HG03108 (cell line): ENCODE measurements around the gene PRKCB.
A peak's percentile ranks its signal among the peaks of the same experiment; 100 is the strongest.
"Not testable (repeated sequence)": the region's sequence is repeated elsewhere in the genome, so short reads cannot be mapped to it uniquely, and the experiment has no call there.

Experiments used
- ATAC-seq: cut with Tn5 transposase; IDR thresholded peaks from one replicate; pipeline ENCODE4 v1.9.1; 2021; ENCODE audit warnings: moderate library complexity; ENCODE audit not compliant: unreplicated experiment

The PRKCB gene

GRCh38 chr16:23998771-23999170 is 163.0 kb downstream of the PRKCB start:
- ATAC-seq, result no peak

GRCh38 chr16:23999663-24000062 is 163.9 kb downstream of the PRKCB start:
- ATAC-seq, result peak; percentile 58

- no peak for ATAC-seq
Measured at GRCh38 chr16:24001710-24002109, 165.9 kb downstream of the PRKCB start.

GRCh38 chr16:24002619-24003018 is 166.8 kb downstream of the PRKCB start:
- ATAC-seq, result no peak

- no peak for ATAC-seq
Measured at GRCh38 chr16:24005577-24005976, 169.8 kb downstream of the PRKCB start.

- no peak for ATAC-seq
Measured at GRCh38 chr16:24007391-24007790, 171.6 kb downstream of the PRKCB start.

GRCh38 chr16:24007934-24008333 is 172.2 kb downstream of the PRKCB start:
- ATAC-seq, result no peak

GRCh38 chr16:24009098-24009497 is 173.3 kb downstream of the PRKCB start:
- no peak for ATAC-seq

GRCh38 chr16:24009955-24010354 is 174.2 kb downstream of the PRKCB start:
- no peak for ATAC-seq

- no peak for ATAC-seq
Measured at GRCh38 chr16:24010440-24011089, 174.8 kb downstream of the PRKCB start.

GRCh38 chr16:24011237-24011636 is 175.5 kb downstream of the PRKCB start:
- no peak for ATAC-seq

- ATAC-seq, result no peak
Measured at GRCh38 chr16:24013054-24013636, 177.4 kb downstream of the PRKCB start.

GRCh38 chr16:24013864-24014645 is 178.3 kb downstream of the PRKCB start:
- ATAC-seq, result peak; percentile 90

GRCh38 chr16:24014955-24015354 is 179.2 kb downstream of the PRKCB start:
- not testable (repeated sequence) for ATAC-seq

- no peak for ATAC-seq
Measured at GRCh38 chr16:24015923-24016322, 180.1 kb downstream of the PRKCB start.

- ATAC-seq, result no peak
Measured at GRCh38 chr16:24018485-24018884, 182.7 kb downstream of the PRKCB start.

GRCh38 chr16:24022797-24023196 is 187.0 kb downstream of the PRKCB start:
- ATAC-seq, result no peak

- no peak for ATAC-seq
Measured at GRCh38 chr16:24023621-24024020, 187.8 kb downstream of the PRKCB start.

- ATAC-seq, result no peak
Measured at GRCh38 chr16:24024971-24025370, 189.2 kb downstream of the PRKCB start.

GRCh38 chr16:24027466-24027865 is 191.7 kb downstream of the PRKCB start:
- no peak for ATAC-seq

- not testable (repeated sequence) for ATAC-seq
Measured at GRCh38 chr16:24029841-24030240, 194.1 kb downstream of the PRKCB start.
